ENCODE measurements around the gene DIDO1.

- TF ChIP-seq CTCF (IDR thresholded peaks at IDR 0.05) = no peak
- no peak for TF ChIP-seq POLR2A (IDR thresholded peaks at IDR 0.05)
These were observed 41.5 kb upstream of the DIDO1 start for GRCh38 chr20:62967628-62968351.

All from lower leg skin (tissue), 3 donors.